DND-41 (cell line): Measurements from ENCODE around the gene SIRT4.
A peak's percentile ranks its signal among the peaks of the same experiment; 100 is the strongest.

ENCODE experiments used
- ATAC-seq: fragments of 200-7000 bp; cut with Tn5 transposase; 3 replicates; pipeline ENCODE4 v1.9.1; 2021; ENCODE audit warnings: low read depth; ENCODE audit not compliant: insufficient read depth
- DNase-seq: peaks from one replicate; pipeline ENCODE4 v3.0.0-alpha.2; 2020
- H2AFZ ChIP-seq: 2 replicates; pipeline ENCODE4 v1.6.0; 2012; ENCODE audit warnings: low read depth, low read length
- H3K27ac ChIP-seq: 2 replicates; pipeline ENCODE4 v1.5.1; 2012; ENCODE audit warnings: low read length, inconsistent platforms
- H3K27me3 ChIP-seq: fragments of 200-600 bp; sonication (generic); 2 replicates; pipeline ENCODE4 v1.6.0; 2012; ENCODE audit warnings: low read length, mild to moderate bottlenecking, inconsistent platforms; ENCODE audit not compliant: insufficient read depth, poor library complexity
- H3K36me3 ChIP-seq: 2 replicates; pipeline ENCODE4 v1.5.1; 2012; ENCODE audit warnings: low read length, inconsistent platforms; ENCODE audit not compliant: insufficient read depth
- H3K4me1 ChIP-seq: 2 replicates; pipeline ENCODE4 v1.5.1; 2012; ENCODE audit warnings: mild to moderate bottlenecking, low read length; ENCODE audit not compliant: insufficient read depth
- H3K4me2 ChIP-seq: 2 replicates; pipeline ENCODE4 v1.6.0; 2012; ENCODE audit warnings: mild to moderate bottlenecking, moderate library complexity, low read length, inconsistent platforms; ENCODE audit not compliant: insufficient read depth
- H3K4me3 ChIP-seq, 2 experiments: fragments of 200-600 bp in 1 of 2; shearing (Covaris generic) in 1 of 2; 2 replicates each; pipeline ENCODE4 v1.5.1; 2012 to 2016; ENCODE audit warnings: inconsistent platforms in 2 of 2, low read length in 2 of 2, mild to moderate bottlenecking in 2 of 2, low read depth in 1 of 2, moderate library complexity in 1 of 2
- H3K79me2 ChIP-seq: 2 replicates; pipeline ENCODE4 v1.6.0; 2012; ENCODE audit warnings: low read length, inconsistent platforms; ENCODE audit not compliant: insufficient read depth
- H3K9ac ChIP-seq: 2 replicates; pipeline ENCODE4 v1.6.0; 2012; ENCODE audit warnings: low read depth, mild to moderate bottlenecking, inconsistent platforms, low read length, moderate library complexity
- H3K9me3 ChIP-seq: 2 replicates; pipeline ENCODE4 v1.5.1; 2012; ENCODE audit warnings: low read length, moderate library complexity, mild to moderate bottlenecking, inconsistent platforms; ENCODE audit not compliant: insufficient read depth, severe bottlenecking
- H4K20me1 ChIP-seq: 2 replicates; pipeline ENCODE4 v1.6.0; 2012; ENCODE audit warnings: low read length; ENCODE audit not compliant: insufficient read depth
- EZH2 ChIP-seq: IDR thresholded peaks from 3 replicates; pipeline ENCODE4 v1.6.1; 2012; ENCODE audit warnings: borderline replicate concordance, low read depth, mild to moderate bottlenecking, moderate library complexity, low read length, inconsistent platforms; ENCODE audit not compliant: severe bottlenecking
- TF ChIP-seq, protein P1 (sequence below): IDR thresholded peaks from 2 replicates; pipeline ENCODE4 v1.5.1; 2012; ENCODE audit warnings: borderline replicate concordance, low read length, moderate library complexity, mild to moderate bottlenecking; ENCODE audit not compliant: poor library complexity, severe bottlenecking; ENCODE audit errors: extremely low read depth

Gene SIRT4

DNA sequence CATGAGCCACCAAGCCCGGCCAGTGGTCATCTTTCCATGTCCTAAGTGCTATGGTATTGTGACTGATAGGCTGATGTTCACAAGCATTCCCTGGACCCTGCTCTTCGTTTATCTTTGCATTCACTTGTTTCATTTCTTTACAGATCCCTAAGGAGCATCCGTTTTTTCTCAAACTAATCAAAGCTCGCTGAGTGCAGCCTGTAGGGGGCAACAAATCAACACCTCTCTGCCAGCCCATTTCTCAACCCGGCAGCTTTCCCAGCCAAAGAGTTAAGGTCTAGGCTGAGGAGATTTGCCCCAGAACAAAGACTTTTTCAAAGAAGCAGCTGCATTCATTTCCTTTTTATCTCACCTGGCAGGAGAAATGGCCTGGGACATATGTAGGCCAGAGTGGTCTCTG, 12.1 kb downstream of the SIRT4 start:
- Histone ChIP-seq H3K4me2 (no peak overlapping the region), H3K36me3 (no peaks in the 10 kb centered on the region), H3K4me1 (peaks cover 15% of the 10 kb centered on the region), H4K20me1 (no peaks in the 10 kb centered on the region), H3K27me3 (no peaks in the 10 kb centered on the region), H3K4me3 (no peak overlapping the region), H2AFZ (no peak overlapping the region; the same call in 1 of the 2 replicates), H3K27ac (no peak overlapping the region), H3K9me3 (no peaks in the 10 kb centered on the region), H3K9ac (no peak overlapping the region), H3K79me2 (no peaks in the 10 kb centered on the region)
- ATAC-seq: no peak
- DNase-seq: no peak
- TF ChIP-seq, protein P1, sequence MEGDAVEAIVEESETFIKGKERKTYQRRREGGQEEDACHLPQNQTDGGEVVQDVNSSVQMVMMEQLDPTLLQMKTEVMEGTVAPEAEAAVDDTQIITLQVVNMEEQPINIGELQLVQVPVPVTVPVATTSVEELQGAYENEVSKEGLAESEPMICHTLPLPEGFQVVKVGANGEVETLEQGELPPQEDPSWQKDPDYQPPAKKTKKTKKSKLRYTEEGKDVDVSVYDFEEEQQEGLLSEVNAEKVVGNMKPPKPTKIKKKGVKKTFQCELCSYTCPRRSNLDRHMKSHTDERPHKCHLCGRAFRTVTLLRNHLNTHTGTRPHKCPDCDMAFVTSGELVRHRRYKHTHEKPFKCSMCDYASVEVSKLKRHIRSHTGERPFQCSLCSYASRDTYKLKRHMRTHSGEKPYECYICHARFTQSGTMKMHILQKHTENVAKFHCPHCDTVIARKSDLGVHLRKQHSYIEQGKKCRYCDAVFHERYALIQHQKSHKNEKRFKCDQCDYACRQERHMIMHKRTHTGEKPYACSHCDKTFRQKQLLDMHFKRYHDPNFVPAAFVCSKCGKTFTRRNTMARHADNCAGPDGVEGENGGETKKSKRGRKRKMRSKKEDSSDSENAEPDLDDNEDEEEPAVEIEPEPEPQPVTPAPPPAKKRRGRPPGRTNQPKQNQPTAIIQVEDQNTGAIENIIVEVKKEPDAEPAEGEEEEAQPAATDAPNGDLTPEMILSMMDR: peak; percentile 49
- TF ChIP-seq EZH2: no peak

- no peaks in the 10 kb centered on the region for H3K27me3 ChIP-seq
- TF ChIP-seq EZH2: no peak
- TF ChIP-seq, protein P1: no peak
- H3K27ac ChIP-seq: peak overlapping the region; percentile 74
- peak overlapping the region; percentile 21 to 66; a peak in 3 of 4 replicates for H3K4me3 ChIP-seq
- no peaks in the 10 kb centered on the region for H3K79me2 ChIP-seq
- H3K9me3 ChIP-seq: no peaks in the 10 kb centered on the region
- peaks cover 15% of the 10 kb centered on the region for H3K4me1 ChIP-seq
- peak overlapping the region; percentile 85 for H3K4me2 ChIP-seq
- DNase-seq (no peak), ATAC-seq (no peak)
- H3K9ac ChIP-seq: peak overlapping the region; percentile 65
- no peaks in the 10 kb centered on the region for H4K20me1 ChIP-seq
- peak overlapping the region; percentile 90 for H2AFZ ChIP-seq
- no peaks in the 10 kb centered on the region for H3K36me3 ChIP-seq
Observed at GRCh38 chr12:120316798-120317223, 14.7 kb downstream of the SIRT4 start.

GRCh38 chr12:120317224-120318105, 15.3 kb downstream of the SIRT4 start:
- Histone ChIP-seq H3K4me3 (peak overlapping the region; percentile 21 to 66; a peak in 3 of 4 replicates), H3K27me3 (no peaks in the 10 kb centered on the region), H3K27ac (peak overlapping the region; percentile 74), H3K9me3 (no peaks in the 10 kb centered on the region), H3K36me3 (no peaks in the 10 kb centered on the region), H4K20me1 (no peaks in the 10 kb centered on the region), H3K79me2 (no peaks in the 10 kb centered on the region), H3K9ac (peak overlapping the region; percentile 65), H3K4me1 (peaks cover 15% of the 10 kb centered on the region), H2AFZ (peak overlapping the region; percentile 90), H3K4me2 (peak overlapping the region; percentile 85)
- ATAC-seq: peak; percentile 100
- peak; percentile 100 for DNase-seq
- TF ChIP-seq, protein P1: peak; percentile 62
- TF ChIP-seq EZH2: no peak
